ENCODE data around the gene BRPF1. TPM values are rescaled to one million over a fixed set of nuclear protein-coding genes. Genes with fewer than 3 reads are reported as not detected.

Gene BRPF1
- total RNA-seq, 1 donor = 17.3 TPM

DNA sequence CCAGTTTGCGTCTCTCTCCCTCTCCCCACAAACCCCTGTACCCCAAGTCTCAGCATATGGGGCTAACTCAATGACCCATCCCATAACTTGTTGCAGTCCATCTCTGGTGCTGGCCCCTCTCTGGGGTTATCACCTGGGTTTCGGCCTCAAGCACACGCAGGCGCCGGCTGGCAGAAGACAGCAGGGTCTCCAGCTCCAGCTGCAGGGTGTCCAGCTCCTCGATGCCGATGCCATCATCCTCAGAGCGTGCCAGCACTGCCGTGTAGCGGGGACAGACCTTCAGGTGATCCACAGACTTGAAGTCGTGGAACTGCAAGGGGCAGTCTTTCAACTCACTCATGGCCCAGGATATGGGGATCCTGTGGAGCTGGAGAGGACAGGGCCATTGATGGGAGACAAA is 59.6 kb downstream of the BRPF1 start:
- DNase-seq (ENCODE audit: low read depth) = no peak
- TF ChIP-seq, protein P1, sequence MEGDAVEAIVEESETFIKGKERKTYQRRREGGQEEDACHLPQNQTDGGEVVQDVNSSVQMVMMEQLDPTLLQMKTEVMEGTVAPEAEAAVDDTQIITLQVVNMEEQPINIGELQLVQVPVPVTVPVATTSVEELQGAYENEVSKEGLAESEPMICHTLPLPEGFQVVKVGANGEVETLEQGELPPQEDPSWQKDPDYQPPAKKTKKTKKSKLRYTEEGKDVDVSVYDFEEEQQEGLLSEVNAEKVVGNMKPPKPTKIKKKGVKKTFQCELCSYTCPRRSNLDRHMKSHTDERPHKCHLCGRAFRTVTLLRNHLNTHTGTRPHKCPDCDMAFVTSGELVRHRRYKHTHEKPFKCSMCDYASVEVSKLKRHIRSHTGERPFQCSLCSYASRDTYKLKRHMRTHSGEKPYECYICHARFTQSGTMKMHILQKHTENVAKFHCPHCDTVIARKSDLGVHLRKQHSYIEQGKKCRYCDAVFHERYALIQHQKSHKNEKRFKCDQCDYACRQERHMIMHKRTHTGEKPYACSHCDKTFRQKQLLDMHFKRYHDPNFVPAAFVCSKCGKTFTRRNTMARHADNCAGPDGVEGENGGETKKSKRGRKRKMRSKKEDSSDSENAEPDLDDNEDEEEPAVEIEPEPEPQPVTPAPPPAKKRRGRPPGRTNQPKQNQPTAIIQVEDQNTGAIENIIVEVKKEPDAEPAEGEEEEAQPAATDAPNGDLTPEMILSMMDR (IDR thresholded peaks at IDR 0.05; ENCODE audit: insufficient read depth, low read depth, low read length) = no peak
- no peak overlapping the region for H3K4me3 ChIP-seq (ENCODE audit: low read depth, low read length)

DNA sequence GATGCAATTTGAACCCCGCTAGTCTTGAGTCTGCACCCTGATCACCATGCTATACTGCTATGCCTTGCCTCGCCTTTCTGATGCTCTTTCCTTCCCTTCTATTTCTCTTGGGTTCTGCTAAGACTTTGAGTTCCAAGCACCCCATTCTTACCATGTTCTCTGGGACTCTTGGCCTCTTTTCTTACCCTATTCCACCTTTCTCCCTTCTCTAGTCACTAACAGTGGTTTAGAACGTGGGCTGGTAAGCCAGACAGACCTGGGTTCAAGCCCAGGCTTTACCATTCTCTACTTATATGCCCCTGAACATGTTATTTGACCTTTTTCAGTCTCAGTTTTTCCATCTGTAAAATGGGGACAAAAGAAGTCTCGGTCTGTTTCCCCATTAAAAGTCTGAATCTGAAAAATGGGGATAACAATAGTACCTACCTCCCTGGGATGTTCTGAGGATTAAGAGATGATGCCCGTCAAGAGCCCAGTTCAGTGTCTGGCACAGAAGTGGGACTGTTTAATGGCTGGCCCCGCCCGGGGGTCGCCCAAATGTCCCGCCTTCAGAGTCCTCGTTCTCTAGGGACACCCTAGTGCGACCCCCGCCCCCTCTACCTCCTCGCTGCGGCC is 60.4 kb downstream of the BRPF1 start:
- DNase-seq (ENCODE audit: low read depth) = no peak
- peak overlapping the region; percentile 80 for H3K4me3 ChIP-seq (ENCODE audit: low read depth, low read length)
- TF ChIP-seq, protein P1 (IDR thresholded peaks at IDR 0.05; ENCODE audit: insufficient read depth, low read depth, low read length) = no peak

DNA sequence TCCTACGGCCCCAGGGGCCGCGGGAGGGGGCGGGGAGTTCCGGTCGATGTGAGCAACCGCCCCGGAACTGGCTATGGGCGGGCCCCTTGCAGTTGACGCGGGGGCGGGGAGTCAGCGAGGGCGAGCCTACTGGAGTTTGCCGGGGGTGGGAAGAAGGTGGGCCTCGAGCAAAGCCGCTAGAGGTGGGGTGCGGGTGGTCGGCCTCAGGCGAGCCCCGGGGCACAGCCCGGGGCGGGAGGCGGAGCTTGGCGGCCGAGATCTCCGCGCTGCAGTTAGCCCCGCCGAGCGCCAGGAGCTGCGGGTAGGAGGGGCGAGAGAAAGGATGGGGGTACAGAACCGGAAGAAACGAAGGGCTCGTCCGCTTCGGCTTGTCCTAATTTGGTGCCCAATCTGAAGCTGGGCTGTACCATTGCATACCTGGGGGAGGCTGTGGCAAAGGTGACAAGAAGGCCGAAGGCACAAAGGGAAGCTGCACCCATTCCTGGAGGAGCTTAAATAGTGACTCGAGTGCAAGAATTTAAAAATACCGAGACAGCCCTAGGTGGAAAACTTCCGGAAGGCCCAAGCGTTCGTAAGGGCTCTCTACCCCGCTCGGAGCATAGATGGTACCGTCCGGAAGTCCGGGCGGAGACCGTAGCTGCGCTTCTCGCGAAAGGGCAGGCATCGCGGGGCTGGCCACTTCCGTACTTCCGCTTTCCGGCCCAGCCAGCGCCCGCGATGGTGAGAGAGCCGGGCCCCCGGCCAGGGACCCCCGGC is 61.0 kb downstream of the BRPF1 start, which contains the start of the genes ARPC4 and TADA3:
Gene ARPC4, plus strand, starts transcription at position 678 of the 756 bp plus-strand sequence. Its CDS starts 40 bp downstream, at position 718.
Gene TADA3, minus strand, starts transcription at position 69 of the 756 bp plus-strand sequence. CDS start 1,007 bp downstream, outside the sequence.
- H3K4me3 ChIP-seq (ENCODE audit: low read depth, low read length) = peak within 1 kb of the TSS; percentile 80
- TF ChIP-seq, protein P1 (IDR thresholded peaks at IDR 0.05; ENCODE audit: insufficient read depth, low read depth, low read length) = no peak
- DNase-seq (ENCODE audit: low read depth) = peak; percentile 97

DNA sequence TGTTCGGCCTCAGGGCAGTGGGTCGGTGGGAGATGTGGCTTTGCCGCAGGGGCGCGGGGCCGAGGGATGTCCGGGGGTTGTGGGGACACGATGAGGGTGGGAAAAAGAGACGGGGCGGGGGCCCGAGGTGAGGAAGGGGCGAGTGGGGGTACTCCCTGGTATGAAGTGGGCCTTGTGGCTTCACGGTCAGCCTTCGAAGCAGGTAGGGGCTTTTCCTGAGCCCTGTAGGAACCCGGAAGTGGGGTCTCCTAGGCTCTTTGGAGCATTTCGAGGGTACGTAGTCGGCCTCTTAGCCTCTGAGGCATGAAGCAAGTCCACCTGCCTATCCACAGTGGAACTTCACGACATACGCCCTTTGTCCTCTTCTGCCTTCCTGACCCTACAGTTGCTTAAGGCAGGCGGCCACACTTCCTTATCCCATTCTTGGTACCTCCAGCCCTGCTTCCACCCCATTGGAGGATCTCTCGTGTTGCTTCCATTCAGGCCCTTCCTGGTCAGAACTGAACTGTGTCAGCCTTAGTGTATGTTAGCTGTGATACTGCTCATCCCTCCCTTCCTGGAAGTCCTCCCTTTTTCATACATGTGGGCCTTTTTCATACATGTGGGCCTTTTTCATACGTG is 61.7 kb downstream of the BRPF1 start:
- H3K4me3 ChIP-seq (ENCODE audit: low read depth, low read length) = peak overlapping the region; percentile 80
- peak; percentile 47 for DNase-seq (ENCODE audit: low read depth)

DNA sequence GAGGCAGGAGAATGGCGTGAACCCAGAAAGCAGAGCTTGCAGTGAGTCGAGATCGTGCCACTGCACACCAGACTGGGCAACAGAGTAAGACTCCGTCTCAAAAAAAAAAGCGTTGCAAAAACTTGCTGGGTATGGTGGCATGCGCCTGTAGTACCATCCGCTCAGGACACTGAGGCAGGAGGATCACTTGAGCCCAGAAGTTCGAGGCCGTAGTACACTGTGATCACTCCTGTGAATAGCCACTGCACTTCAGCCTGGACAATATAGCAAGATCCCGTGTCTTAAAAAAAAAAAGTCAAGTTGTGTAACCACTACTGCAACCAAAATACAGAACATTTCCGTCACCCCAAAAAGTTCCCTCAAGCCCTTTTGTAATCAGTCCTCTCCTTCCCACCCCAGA is 62.9 kb downstream of the BRPF1 start:
- H3K4me3 ChIP-seq (ENCODE audit: low read depth, low read length) = no peak overlapping the region
- no peak for DNase-seq (ENCODE audit: low read depth)
- TF ChIP-seq, protein P1 (IDR thresholded peaks at IDR 0.05; ENCODE audit: insufficient read depth, low read depth, low read length) = no peak

More for the DNA sequence above, 61.7 kb downstream of the BRPF1 start:
- TF ChIP-seq, protein P1 (IDR thresholded peaks at IDR 0.05; ENCODE audit: insufficient read depth, low read depth, low read length) = no peak

DNA sequence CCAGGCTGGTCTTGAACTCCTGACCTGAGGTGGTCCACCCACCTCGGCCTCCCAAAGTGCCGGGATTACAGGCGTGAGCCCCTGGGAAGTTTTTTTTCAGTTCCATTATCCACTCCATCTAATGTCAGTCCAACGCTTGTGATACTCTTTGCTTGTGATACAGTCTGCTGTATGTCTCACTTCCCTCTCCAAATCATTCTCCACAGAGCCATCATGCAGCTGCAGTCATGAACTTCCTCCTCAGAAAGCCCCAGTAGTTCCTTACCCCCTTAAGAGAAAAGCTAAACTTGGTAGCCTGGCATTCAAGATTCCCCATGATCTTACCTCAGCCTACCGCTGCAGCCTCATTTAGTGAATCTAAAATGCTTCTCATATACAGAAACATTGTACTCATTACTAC is 63.7 kb downstream of the BRPF1 start:
- no peak overlapping the region for H3K4me3 ChIP-seq (ENCODE audit: low read depth, low read length)
- TF ChIP-seq, protein P1 (IDR thresholded peaks at IDR 0.05; ENCODE audit: insufficient read depth, low read depth, low read length) = no peak
- no peak for DNase-seq (ENCODE audit: low read depth)
